HCT116 (cell line): ENCODE results near the gene NFIB. TPM values are rescaled to one million over a fixed set of nuclear protein-coding genes. Genes with fewer than 3 reads are reported as not detected.

ENCODE experiments used
- ATAC-seq: fragments of 200-7000 bp; cut with Tn5 transposase; 2 replicates; pipeline ENCODE4 v1.9.1; 2020; ENCODE audit warnings: mild to moderate bottlenecking, moderate library complexity
- BruUV-seq: library from RNA; stranded (reverse); fragments of 400-500 nt; replicated peaks from 2 replicates; lab custom pipeline; 2021; lab: Mats Ljungman, UMichigan
- CTCF ChIA-PET: fragments of 300-600 bp; sonication (Branson Sonifier 250); formaldehyde crosslinking; loops from one replicate; lab custom pipeline; 2021; ENCODE audit warnings: antibody characterized with exemption; lab: Charles Lee
- POLR2A ChIA-PET: fragments of 300-600, 350-600 bp; sonication (Branson Sonifier 250); formaldehyde crosslinking; loops from one replicate; lab custom pipeline; 2021; ENCODE audit warnings: antibody characterized with exemption; lab: Charles Lee
- RAD21 ChIA-PET, 2 experiments: fragments of 300-600 bp; sonication (Branson Sonifier 250); formaldehyde crosslinking; loops; one replicate each; lab custom pipeline; 2023; ENCODE audit warnings: low total read pairs in 2 of 2; ENCODE audit not compliant: uncharacterized antibody in 2 of 2, unreplicated experiment in 2 of 2, low non-redundant PET in 1 of 2; lab: Charles Lee
- DNase-seq: peaks from one replicate; pipeline ENCODE4 v3.0.0-alpha.2; 2010; ENCODE audit warnings: low read depth, low spot score
- H2AFZ ChIP-seq: fragments of 200-600 bp; shearing (Covaris generic), sonication (generic); 2 replicates; pipeline ENCODE4 v1.6.1; 2017; ENCODE audit warnings: low read depth, mixed run types, mixed read lengths, antibody characterized with exemption, low read length; ENCODE audit not compliant: poor library complexity, severe bottlenecking
- H3K27ac ChIP-seq: 2 replicates; pipeline ENCODE4 v1.5.1; 2012; ENCODE audit warnings: low read depth, low read length
- H3K27me3 ChIP-seq: fragments of 200-600 bp; sonication (generic); 2 replicates; pipeline ENCODE4 v1.6.1; 2016; ENCODE audit warnings: mixed run types, low read length, mixed read lengths; ENCODE audit not compliant: insufficient read depth
- H3K36me3 ChIP-seq, 2 experiments: fragments of 200-500 bp in 1 of 2; fragments of 200-600 bp in 1 of 2; sonication (Bioruptor generic) in 1 of 2; sonication (generic) in 1 of 2; 2 replicates each; pipeline versions ENCODE4 v1.5.1 to v1.6.1; 2014 to 2016; ENCODE audit warnings: low read length in 2 of 2, inconsistent platforms in 1 of 2, mixed read lengths in 1 of 2, mixed run types in 1 of 2; ENCODE audit not compliant: insufficient read depth in 2 of 2, control insufficient read depth in 1 of 2
- H3K4me1 ChIP-seq, 2 experiments: fragments of 200-600 bp in 1 of 2; sonication (generic) in 1 of 2; 2 replicates each; pipeline versions ENCODE4 v1.5.1 to v1.6.1; 2012 to 2017; ENCODE audit warnings: low read length in 2 of 2, inconsistent platforms in 1 of 2, mild to moderate bottlenecking in 1 of 2, mixed read lengths in 1 of 2, mixed run types in 1 of 2, moderate library complexity in 1 of 2; ENCODE audit not compliant: insufficient read depth in 2 of 2, control insufficient read depth in 1 of 2
- H3K4me2 ChIP-seq: fragments of 200-600 bp; sonication (generic); 2 replicates; pipeline ENCODE4 v1.6.1; 2017; ENCODE audit warnings: mixed run types, low read length, mixed read lengths
- H3K4me3 ChIP-seq, 2 experiments: fragments of 200-600 bp in 1 of 2; sonication (generic) in 1 of 2; replicated peaks in 1 of 2; 2 replicates each; pipeline ENCODE4 v1.5.1; 2011 to 2016; ENCODE audit warnings: low read length in 2 of 2, control low read depth in 1 of 2, low read depth in 1 of 2, mild to moderate bottlenecking in 1 of 2, mixed read lengths in 1 of 2, mixed run types in 1 of 2
- H3K79me2 ChIP-seq: fragments of 200-600 bp; sonication (generic); 2 replicates; pipeline ENCODE4 v1.6.1; 2017; ENCODE audit warnings: mild to moderate bottlenecking, mixed run types, low read length, moderate library complexity, mixed read lengths; ENCODE audit not compliant: insufficient read depth
- H3K9ac ChIP-seq: fragments of 200-600 bp; sonication (generic); 2 replicates; pipeline ENCODE4 v1.6.1; 2016; ENCODE audit warnings: low read length, mixed read lengths
- H3K9me2 ChIP-seq: fragments of 200-600 bp; sonication (generic), shearing (Covaris generic); 2 replicates; pipeline ENCODE4 v1.6.1; 2017; ENCODE audit warnings: mixed run types, mild to moderate bottlenecking, moderate library complexity; ENCODE audit not compliant: insufficient read depth
- H3K9me3 ChIP-seq, 2 experiments: fragments of 200-500 bp in 1 of 2; fragments of 200-600 bp in 1 of 2; sonication (Bioruptor generic) in 1 of 2; sonication (generic) in 1 of 2; 2 replicates each; pipeline ENCODE4 v1.6.1; 2014 to 2017; ENCODE audit warnings: low read length in 2 of 2, mixed read lengths in 2 of 2, inconsistent platforms in 1 of 2, low read depth in 1 of 2, mild to moderate bottlenecking in 1 of 2, mixed run types in 1 of 2, moderate library complexity in 1 of 2; ENCODE audit not compliant: control insufficient read depth in 1 of 2, insufficient read depth in 1 of 2
- H4K20me1 ChIP-seq: fragments of 200-600 bp; sonication (generic), shearing (Covaris generic); 2 replicates; pipeline ENCODE4 v1.6.1; 2017; ENCODE audit warnings: mixed run types, mild to moderate bottlenecking, moderate library complexity; ENCODE audit not compliant: insufficient read depth
- EZH2 ChIP-seq: fragments of 200-600 bp; sonication (generic); IDR thresholded peaks from 2 replicates; pipeline ENCODE4 v1.6.1; 2017; ENCODE audit warnings: antibody characterized with exemption, mixed run types
- FOSL1 ChIP-seq: IDR thresholded peaks from 2 replicates; pipeline ENCODE4 v1.6.1; 2012; ENCODE audit warnings: low read depth
- MAX ChIP-seq: IDR thresholded peaks from 2 replicates; pipeline ENCODE4 v1.6.1; 2012
- REST ChIP-seq: IDR thresholded peaks from 2 replicates; pipeline ENCODE4 v1.6.1; 2012; ENCODE audit warnings: low read depth
- SIN3A ChIP-seq: IDR thresholded peaks from 2 replicates; pipeline ENCODE4 v1.6.1; 2012; ENCODE audit warnings: low read depth
- SP1 ChIP-seq: IDR thresholded peaks from 2 replicates; pipeline ENCODE4 v1.6.1; 2012; ENCODE audit warnings: low read depth
- SRF ChIP-seq: IDR thresholded peaks from 2 replicates; pipeline ENCODE4 v1.6.1; 2012; ENCODE audit warnings: low read depth
- TCF7L2 ChIP-seq: IDR thresholded peaks from 2 replicates; pipeline ENCODE4 v1.7.0; 2011; ENCODE audit warnings: borderline replicate concordance, inconsistent platforms; ENCODE audit not compliant: insufficient read depth, insufficient read length; ENCODE audit errors: extremely low read depth
- ZBTB33 ChIP-seq: IDR thresholded peaks from 2 replicates; pipeline ENCODE4 v1.6.1; 2011; ENCODE audit warnings: mild to moderate bottlenecking, low read length, moderate library complexity; ENCODE audit not compliant: insufficient replicate concordance; ENCODE audit errors: extremely low read depth
- ZNF274 ChIP-seq: fragments of 200-500 bp; sonication (Bioruptor generic); IDR thresholded peaks from 2 replicates; pipeline ENCODE4 v1.6.1; 2014; ENCODE audit warnings: mild to moderate bottlenecking, low read depth, low read length, inconsistent platforms
- intact Hi-C: fragments of 100-400 bp; cut with micrococcal nuclease; formaldehyde crosslinking; loops from 2 replicates; pipeline ENCODE4 v1.10.0; 2022
- total RNA-seq: library from RNA; stranded (reverse); gene quantifications from one replicate; pipeline ENCODE4 v1.2.1, GENCODE V29; 2021; ENCODE audit not compliant: unreplicated experiment

NFIB gene
- total RNA-seq, 1 experiment from 2014 or later = 6.6 TPM

- no peak overlapping the region for H3K4me2 ChIP-seq
- ChIA-PET CTCF (no interaction called here), POLR2A (interaction anchor here (0.6 to 1.0 kb wide), 2 partner anchors 10 to 13 kb away, joined by 3 read pairs; no protein-coding TSS in a partner anchor), RAD21 (no interaction called here)
- H3K9me2 ChIP-seq = no peaks in the 10 kb centered on the region
- no peaks in the 10 kb centered on the region for H4K20me1 ChIP-seq
- H3K79me2 ChIP-seq = no peaks in the 10 kb centered on the region
- H3K9me3 ChIP-seq = no peaks in the 10 kb centered on the region
- H3K9ac ChIP-seq = no peak overlapping the region
- no peak overlapping the region for H3K27ac ChIP-seq
- no peak for DNase-seq
- H2AFZ ChIP-seq = no peak overlapping the region
- no peak for TF ChIP-seq SRF
- TF ChIP-seq MAX = no peak
- TF ChIP-seq ZBTB33 = no peak
- TF ChIP-seq FOSL1 = no peak
- no peak for TF ChIP-seq ZNF274
- no peak for TF ChIP-seq EZH2
- ATAC-seq = no peak
- H3K27me3 ChIP-seq = no peaks in the 10 kb centered on the region
- intact Hi-C loops = no loop called here
- H3K36me3 ChIP-seq = no peaks in the 10 kb centered on the region
- no peaks in the 10 kb centered on the region for H3K4me1 ChIP-seq
- BruUV-seq = no TSS peak
- no peak overlapping the region for H3K4me3 ChIP-seq
Measured at GRCh38 chr9:14097666-14098415, 216.1 kb downstream of the NFIB start.

- ATAC-seq (no peak), DNase-seq (no peak)
- ChIA-PET RAD21 (no interaction called here), POLR2A (interaction anchor here (1.0 kb wide), 1 partner anchor 14 kb away, joined by 3 read pairs; no protein-coding TSS in a partner anchor), CTCF (no interaction called here)
- no peak overlapping the region for H3K27ac ChIP-seq
- H3K9me3 ChIP-seq = no peaks in the 10 kb centered on the region
- no peaks in the 10 kb centered on the region for H3K36me3 ChIP-seq
- H3K9me2 ChIP-seq = no peaks in the 10 kb centered on the region
- H3K4me3 ChIP-seq = no peak overlapping the region
- H2AFZ ChIP-seq = no peak overlapping the region
- no TSS peak for BruUV-seq
- H3K9ac ChIP-seq = no peak overlapping the region
- no peaks in the 10 kb centered on the region for H3K27me3 ChIP-seq
- H3K4me2 ChIP-seq = no peak overlapping the region
- intact Hi-C loops = no loop called here
- H4K20me1 ChIP-seq = no peaks in the 10 kb centered on the region
- no peaks in the 10 kb centered on the region for H3K79me2 ChIP-seq
- H3K4me1 ChIP-seq = no peaks in the 10 kb centered on the region
- TF ChIP-seq TCF7L2 (no peak), SP1 (no peak), ZNF274 (no peak), SIN3A (no peak), REST (no peak)
Measured at GRCh38 chr9:14097215-14097614, 216.7 kb downstream of the NFIB start.
